T-helper 1 cell (primary cell): ENCODE results near the gene RNU6-9.

Source experiments
- DNase-seq, 5 donors: peaks; one replicate each; pipeline ENCODE4 v3.0.0-alpha.2; 2012 to 2020

RNU6-9 gene

DNA sequence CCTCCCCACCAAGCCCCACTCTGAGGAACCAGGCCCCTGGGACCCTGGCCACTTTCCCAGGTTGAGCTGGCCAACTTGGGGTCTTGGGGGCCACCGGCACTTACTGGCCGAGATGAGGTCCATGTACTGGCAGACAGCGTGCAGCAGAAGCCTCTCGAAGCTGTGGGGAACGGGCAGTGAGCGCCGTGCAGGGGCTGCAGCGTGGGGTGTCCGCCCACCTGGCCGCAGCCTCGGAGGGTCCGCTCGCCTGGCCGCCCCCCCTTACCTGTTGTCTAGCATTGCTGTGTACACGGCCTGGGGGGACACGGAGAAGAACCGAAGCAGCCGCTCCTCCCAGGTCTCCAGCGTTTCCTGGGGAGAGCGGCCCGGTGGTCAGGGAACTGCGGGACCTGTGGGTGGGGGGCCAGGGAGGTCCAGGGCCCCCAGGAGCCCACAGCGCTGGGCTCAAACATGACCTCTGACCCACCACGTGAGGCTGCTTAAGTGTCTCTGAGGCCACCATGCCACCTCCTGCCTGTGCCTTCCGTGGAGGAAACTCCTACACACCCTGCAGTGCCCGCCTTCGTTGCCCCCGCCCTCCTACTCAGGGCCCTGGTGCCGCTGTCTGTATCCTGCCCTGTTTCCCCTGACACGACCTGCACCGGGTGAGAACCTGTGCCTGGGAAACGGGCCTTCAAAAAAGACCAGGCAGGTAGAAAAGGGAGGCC is 6.2 kb downstream of the RNU6-9 start:
- no peak for DNase-seq

DNA sequence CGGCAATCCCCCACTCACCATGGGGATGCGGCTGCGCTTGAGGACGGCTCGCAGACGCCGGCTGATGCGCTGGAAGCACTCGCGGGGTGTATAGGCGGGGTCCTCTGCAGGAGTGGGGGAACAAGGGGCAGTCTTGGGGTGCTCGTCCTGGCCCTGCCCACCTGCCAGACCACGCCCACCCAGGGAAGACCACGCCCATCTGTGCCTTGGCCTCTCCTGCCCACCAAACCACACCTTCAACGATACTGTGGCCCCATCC is 6.7 kb downstream of the RNU6-9 start:
- DNase-seq: no peak

DNA sequence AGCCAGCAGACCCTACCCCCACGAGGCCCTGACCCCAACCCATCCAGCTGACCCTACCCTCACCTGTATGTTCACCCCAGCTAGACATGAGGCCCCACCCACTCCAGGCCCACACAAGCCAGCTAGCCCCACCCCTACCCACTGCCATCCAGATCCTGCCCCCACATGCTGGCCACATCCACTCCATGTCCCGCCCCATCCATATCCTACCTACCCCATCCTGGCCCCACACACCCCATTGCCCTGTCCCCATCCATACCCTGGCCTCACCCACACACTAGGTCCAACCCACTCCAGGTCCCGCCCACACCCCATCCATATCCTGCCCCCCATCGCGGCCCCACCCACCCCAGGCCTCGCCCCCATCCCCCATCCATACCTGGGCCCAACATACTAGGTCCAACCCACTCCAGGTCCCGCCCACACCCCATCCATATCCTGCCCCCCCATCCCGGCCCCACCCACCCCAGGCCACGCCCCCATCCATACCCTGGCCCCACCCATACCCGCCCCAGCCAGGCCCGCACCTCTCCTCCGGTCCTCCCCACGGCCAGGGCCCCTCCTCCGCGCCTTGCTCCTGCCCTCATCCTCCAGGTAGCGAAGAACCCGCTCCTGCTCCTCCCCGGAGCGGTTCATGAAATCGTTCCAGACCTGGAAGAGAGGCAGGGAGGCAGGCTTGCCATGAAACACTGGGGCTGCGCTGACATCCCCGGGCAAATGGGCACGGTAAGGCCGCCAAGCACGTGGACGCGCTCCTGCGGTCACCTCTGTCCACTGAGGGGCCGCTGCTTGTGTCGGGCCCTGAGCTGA is 7.2 kb downstream of the RNU6-9 start:
- no peak for DNase-seq

DNA sequence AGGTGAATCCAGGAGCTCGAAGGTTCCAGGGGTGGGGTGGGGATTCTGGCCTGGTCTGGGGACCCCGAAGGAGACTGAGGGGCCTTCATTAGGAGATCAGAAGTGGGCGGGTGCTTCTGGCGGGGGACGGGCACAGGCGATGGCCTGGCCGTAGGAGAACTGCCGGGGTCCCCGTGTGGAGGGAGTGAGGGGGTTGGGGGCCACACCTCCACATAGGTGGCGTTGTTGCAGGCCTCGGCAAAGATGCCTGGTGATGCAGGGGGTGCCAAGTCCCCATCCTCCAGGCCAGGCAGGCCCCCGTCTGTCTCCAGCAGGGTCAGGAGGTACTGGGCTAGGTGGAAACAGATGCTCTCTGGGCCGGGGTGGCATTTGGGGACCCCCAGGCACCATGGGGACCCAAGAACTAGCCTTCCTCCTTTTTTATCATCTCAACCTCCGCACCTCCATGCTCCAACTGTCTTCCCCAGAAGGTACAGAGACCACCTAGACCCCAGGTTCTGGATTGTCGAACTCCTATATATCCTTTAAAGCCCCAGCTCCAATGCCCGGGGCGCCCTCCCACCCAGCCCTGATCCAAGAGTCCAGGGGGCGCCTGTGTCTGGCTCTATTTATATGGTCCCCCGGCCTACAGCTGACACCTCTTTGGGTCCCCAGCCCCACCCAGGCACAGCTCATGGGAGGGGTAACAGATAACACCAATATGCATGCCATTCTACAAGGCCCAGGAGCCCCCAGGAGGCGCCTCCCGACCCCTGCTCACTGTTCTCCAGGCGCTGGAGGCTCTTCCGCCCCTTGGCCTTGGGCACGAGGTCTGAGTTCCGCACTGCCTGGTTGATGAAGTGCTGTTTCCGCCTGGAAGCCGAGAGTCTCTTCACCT is 8.2 kb downstream of the RNU6-9 start:
- no peak for DNase-seq

DNA sequence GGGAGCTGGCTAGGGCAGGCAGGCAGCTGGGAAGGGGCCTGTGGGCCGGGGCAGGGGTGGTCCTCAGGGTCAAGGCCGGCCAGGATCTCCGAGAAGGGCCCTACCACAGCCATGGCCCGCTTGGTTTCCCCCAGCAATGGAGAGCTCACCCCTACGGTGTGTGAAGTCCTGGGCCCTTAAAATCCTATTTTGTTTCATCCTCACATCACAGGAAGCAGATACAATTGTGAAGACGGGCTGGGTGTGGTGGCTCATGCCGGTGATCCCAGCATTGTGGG is 8.7 kb downstream of the RNU6-9 start:
- DNase-seq: no peak

DNA sequence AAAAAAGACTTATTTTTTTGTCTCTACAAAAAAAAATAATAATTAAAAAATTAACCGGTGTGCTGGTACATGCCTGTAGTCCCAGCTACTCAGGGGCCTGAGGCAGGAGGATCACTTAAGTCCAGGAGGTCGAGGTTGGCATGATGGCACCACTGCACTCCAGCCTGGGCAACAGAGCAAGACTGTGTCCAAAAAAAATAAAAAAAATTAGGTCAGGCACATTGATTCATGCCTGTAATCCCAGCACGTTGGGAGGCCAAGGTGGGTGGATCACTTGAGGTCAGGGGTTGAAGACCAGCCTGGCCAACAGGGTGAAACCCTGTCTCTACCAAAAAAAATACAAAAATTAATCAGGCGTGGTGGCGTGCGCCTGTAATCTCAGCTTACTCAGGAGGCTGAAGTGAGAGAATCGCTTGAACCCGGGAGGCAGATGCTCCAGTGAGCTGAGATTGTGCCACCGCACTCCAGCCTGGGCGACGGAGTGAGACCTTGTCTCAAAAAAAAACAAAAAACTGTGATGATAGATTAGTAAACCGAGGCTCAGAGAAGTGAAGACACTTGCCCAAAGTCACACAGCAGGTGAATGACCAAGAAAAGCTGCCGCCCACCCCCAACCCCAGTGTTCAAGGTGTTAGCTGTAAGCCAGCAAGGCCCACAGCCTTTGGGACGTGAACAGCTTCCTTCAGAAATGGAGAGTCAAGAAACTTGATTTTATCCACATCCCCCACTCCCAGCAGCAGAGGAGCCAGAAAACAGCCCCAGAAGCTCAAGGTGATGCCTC is 9.4 kb downstream of the RNU6-9 start:
- no peak for DNase-seq

DNA sequence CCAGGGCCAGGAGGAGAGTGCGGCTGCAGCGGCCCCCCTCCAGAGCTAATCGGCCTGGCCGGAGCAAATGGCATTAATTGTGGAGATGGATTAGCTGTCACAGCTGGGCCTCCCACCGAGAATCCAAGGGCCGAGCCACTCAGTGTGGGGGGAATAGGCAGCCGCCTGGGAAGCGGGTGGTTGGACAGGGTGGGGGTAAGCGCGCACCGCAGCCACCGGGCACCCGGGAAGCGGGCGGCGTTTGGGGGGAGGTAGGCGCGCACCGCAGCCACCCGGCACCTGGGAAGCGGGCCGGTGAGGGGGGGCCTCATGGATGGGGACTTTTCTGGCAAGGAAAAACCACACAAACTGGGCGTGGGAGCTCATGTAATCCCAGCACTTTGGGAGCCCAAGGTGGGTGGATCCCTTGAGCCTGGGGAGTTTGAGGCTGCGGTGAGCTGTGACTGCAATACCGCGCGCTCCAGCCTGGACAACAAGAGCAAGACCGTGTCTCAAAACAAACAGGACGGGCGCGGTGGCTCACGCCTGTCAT is 10.0 kb downstream of the RNU6-9 start:
- no peak for DNase-seq

DNA sequence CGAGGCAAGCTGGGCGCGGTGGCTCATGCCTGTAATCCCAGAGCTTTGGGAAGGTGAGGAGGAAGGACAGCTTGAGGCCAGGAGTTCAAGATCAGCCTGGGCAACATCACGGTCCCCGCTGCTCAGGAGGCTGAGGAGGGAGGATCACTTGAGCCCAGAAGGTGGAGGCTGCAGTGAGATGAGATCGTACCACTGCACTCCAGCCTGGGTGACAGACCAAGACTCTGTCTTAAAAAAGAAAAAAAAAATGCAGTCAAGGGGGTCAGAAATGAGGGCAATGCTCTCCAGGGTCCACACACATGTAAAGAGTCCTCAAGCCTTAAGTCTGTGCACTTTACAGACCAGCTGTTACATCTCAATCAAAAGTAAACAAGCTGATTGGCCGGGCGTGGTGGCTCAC is 11.3 kb downstream of the RNU6-9 start:
- no peak for DNase-seq

DNA sequence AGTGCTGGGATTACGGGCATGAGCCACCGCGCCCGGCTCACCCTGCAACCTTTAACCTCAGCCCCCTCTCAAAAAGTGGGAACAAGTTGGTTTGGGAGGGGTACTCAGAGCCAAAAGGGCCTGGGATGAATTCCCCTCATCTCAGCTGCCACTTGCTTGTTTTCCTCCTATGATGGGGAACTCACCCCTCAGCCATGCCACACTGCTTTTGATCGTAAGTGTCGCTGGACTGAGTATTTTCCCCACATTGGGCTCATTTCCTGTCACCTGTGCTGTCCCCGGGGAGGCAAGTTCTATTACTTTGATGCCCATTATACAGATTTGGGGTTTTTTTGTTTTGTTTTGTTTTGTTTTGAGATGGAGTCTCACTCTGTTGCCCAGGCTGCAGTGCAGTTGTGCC is 13.2 kb downstream of the RNU6-9 start:
- DNase-seq: no peak

DNA sequence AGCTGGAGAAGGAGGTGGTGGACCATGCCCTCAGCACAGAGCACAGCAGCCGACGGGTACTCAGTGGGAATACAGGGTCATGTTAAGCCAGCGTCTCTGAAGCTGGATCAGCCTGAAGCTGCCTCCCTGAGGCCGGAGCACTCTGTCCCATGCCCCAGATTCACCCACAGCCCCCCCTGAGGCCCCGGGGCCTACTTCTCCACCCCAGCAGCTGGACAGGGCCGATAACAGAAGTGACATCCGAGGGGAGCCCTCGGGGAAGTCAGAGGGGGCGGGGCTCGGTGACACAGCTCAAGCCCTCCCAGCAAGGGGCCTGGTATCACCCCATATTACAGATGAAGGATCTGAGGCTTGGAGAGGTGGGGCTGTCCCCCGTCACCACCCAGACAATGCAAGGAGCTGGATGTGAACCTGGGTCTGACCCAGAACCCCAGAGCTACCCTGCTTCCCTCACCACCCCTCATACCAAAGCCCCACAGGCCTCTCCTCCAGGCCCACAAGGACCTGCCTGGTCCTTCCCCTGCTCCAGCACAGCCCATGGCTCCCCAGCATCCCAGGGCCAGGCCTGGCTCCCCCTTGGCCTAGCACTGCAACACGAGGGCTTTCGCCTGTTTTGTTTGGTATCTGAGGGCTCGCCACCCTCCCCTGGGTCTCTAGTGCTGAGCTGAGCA is 14.0 kb downstream of the RNU6-9 start:
- no peak for DNase-seq

DNA sequence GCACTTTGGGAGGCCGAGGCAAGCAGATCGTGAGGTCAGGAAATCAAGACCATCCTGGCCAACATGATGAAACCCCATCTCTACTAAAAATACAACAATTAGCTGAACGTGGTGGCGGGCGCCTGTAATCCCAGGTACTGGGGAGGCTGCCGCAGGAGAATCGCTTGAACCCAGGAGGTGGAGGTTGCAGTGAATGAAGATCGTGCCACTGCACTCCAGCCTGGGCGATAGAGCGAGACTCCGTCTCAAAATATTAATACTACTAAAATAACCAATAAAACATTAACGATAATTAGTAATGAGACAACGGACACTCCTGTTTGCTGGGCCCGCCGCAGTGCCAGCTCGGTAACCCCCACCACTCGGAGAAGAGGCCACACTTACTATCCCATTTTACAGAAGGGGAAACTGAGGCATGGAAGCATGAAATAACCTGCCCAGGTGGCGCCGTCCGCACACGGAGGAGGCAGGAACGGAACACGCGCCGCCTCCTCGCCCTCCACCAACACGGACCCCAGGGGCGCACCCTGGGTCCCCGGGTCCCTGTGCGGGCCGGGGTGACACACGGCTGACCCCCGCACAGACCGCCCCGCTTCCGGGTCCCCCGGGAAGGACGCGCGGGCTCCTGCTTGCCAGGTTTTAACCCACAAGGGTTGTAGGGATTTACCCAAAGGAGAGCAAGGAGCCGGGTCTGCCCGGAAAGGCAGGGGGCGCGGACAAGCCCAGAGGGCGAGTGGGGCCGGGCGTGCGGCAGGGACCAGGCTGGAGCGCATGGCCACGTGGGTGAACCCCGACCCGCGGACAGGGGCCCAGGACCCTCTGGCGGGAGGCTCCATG is 18.1 kb downstream of the RNU6-9 start:
- DNase-seq: no peak

DNA sequence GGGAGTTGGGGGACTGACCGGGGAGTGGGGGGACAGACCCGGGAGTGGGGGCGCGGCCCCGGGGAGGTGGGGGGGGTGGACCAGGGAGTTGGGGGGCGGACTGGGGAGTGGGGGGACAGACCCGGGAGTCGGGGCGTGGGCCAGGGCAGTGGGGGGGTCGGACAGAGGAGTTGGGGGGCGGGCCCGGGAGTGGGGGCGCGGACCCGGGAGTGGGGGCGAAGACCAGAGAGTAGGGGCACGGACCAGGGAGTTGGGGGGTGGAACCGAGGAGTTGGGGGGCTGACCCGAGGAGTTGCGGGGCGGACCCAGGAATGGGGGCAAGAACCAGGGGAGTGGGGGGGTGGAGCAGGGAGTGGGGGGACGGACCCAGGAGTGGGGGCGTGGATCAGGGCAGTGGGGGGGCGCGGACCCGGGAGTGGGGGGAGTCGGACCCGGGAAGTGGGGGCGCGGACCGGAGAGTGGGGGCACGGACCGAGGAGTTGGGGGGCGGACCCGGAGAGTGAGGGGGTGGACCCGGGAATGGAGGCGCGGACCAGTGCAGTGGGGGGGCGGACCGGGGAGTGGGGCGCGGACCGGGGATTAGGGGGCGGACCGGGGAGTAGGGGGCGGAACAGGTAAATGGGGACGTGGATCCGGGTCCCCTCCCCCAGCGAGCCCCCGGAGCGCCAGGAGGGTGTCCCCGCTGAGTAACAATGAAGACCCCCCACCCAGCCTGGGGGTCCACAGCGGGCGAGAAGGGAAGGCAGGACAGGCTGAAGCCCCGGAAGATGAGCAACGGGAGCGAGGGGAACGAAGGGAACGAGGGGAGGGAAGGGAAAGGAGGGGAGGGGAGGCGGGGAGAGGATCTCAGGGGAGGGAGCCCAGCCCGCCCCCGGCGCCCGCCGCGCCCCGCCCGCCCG is 19.1 kb downstream of the RNU6-9 start:
- peak in 1 of 5 donors; percentile 47 for DNase-seq

DNA sequence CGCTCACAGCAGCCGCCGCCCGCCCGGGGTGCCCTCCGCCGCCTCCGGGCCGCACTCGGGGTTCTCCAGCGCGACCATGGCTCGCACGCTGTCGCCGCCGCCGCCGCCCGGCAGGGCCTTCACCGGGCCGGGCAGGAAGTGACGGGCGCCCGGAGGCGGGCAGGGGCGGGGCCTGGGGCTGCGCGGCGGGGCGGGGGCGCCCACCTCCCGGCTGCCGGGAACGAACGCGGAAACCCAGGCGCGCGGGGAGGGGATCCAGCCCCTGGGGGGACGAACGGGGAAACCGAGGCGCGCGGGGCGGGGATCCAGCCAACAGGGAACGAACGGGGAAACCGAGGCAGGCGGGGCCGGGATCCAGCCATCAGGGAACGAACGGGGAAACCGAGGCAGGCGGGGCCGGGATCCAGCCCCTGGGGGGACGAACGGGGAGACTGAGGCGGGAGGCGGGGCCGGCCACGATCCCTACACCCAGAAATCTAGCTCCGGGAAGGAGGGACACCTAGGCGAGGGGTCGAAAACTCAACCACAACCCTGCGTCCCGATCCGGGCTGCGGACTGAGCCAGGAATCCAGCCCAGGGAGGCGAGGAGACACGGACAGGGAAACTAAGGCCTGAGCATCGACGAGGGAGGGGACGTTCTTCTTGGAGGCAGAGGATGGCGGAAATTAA is 19.9 kb downstream of the RNU6-9 start, which contains the start of gene R3HDM4:
TSS of gene R3HDM4 (minus strand) at position 140 of the 669 bp plus-strand sequence. CDS start at position 78, 62 bp downstream.
- DNase-seq: peak; percentile 73 to 87 (median 77)

DNA sequence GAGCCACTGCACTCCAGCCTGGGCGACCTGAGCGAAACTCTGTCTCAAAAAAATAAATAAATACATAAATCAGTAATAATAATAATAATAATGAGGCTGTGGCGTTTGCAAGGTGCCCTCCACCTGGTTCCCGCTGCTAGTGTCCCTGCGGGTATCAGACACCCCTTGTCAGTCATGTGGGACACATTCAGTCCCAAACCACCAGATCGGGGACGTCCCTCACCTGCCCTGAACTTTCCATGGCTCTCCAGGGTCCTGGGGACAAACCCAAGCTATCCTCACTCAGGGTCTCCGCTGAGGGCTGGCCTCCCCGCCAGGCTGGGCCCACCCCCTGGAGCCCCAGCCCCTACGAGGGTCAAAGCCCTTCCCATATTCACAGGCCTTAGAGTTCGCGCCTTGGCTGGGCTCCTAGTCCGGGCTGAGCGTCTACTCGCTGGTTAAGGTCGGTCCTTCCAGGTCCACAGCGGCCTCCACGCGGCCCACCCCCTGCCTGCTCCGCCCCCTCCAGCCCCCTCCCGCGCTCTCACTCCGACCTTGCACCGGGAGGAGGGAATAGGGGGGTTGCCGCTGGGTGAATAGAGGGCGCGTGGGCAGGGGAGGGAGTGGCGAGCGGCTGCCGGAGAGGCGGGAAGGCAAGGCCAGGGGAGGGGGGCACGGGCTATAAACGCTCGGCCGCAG is 23.5 kb downstream of the RNU6-9 start:
- DNase-seq: no peak

DNA sequence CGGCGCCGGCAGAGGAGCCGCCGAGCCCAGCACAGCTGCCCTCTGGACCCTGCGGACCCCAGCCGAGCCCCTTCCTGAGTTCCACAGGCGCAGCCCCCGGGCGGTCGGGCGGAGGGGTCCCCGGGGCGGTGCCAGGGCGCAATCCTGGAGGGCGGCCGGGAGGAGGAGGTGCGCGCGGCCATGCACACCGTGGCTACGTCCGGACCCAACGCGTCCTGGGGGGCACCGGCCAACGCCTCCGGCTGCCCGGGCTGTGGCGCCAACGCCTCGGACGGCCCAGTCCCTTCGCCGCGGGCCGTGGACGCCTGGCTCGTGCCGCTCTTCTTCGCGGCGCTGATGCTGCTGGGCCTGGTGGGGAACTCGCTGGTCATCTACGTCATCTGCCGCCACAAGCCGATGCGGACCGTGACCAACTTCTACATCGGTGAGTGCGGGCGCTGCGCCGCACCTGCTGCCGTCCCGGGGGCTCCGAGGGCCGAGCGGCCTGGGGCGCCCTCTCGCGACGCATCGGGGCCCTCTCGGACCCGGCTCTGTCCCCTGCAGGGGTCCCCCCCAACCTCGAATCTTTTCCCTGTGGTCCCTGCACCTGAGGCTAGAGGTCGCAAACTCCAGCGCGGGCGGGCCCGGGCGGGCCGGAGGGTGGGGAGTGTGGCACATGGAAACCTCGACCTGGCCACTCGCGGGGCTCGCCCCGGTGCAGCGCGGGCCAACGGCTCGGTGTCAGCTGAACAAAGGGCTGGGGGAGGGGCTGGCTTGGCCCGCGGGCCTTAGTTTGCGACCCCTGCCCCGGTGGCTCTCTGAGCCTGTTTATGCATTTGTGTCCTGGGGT is 24.3 kb downstream of the RNU6-9 start, which contains the start of gene KISS1R:
TSS of gene KISS1R (plus strand) at position 11 of the 829 bp plus-strand sequence. CDS start at position 181, 170 bp downstream.
- DNase-seq: peak in 2 of 5 donors; percentile 40 to 59

DNA sequence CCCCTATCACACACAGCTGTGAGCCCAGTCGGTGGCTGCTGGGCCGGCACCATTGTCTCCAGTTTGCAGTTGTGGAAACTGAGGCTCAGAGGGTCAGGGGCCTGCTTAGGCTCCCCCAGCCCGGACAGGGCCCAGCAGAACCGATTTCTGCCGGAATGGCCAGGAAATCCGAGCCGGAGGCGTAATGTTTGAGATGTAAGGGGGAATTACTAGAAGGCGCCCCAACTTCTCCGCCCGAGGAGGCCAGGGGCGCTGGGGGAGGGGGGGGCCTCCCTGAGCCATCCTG is 24.8 kb downstream of the RNU6-9 start:
- no peak for DNase-seq

DNA sequence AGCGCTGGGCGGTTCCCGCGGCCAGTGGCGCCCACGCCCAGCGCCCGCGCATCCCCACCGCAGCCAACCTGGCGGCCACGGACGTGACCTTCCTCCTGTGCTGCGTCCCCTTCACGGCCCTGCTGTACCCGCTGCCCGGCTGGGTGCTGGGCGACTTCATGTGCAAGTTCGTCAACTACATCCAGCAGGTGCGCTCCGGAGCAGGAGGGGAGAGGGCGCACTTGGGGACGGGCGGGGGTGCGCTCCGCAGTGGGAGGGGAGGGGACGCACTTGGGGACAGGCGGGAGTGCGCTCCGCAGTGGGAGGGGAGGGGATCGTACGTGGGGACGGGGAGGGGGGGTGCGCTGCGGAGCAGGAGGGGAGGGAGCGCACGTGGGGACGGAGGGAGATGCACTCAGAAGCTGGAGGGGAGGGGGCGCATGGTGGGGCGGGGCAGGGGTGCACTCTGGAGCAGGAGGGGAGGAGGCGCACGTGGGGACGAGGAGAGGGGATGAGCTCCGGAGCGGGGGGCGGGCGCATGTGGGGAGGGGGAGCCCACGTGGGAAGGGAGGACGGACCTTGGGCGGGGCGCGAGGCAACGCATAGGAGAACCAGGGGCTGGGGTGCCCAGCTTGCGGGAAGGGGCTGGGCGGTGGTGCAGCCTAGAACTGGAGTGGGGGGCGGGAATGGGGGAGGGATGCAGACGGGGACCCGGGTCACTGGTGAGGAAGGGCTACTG is 25.4 kb downstream of the RNU6-9 start:
- DNase-seq: no peak
